Measurements from ENCODE around the gene UBE2G2.

Gene UBE2G2

GRCh38 chr21:44812640-44813039 lies 11.0 kb upstream of the UBE2G2 start:
- TF ChIP-seq USF1 (IDR thresholded peaks at IDR 0.05) (no peak), TAF1 (IDR thresholded peaks at IDR 0.05; ENCODE audit: low read depth) (no peak), RAD21 (IDR thresholded peaks at IDR 0.05; ENCODE audit: low read depth) (no peak), ZBTB7A (IDR thresholded peaks at IDR 0.05; ENCODE audit: low read depth) (no peak), YY1 (IDR thresholded peaks at IDR 0.05; ENCODE audit: low read depth) (no peak), NFIC (IDR thresholded peaks at IDR 0.05) (no peak), FOXM1 (IDR thresholded peaks at IDR 0.05; ENCODE audit: borderline replicate concordance, low read depth) (no peak), EP300 (IDR thresholded peaks at IDR 0.05; ENCODE audit: borderline replicate concordance) (no peak), EGR1 (IDR thresholded peaks at IDR 0.05) (no peak), REST (IDR thresholded peaks at IDR 0.05; ENCODE audit: low read depth) (no peak), MAX (IDR thresholded peaks at IDR 0.05) (no peak), CREB1 (IDR thresholded peaks at IDR 0.05; ENCODE audit: low read depth) (no peak), TEAD4 (IDR thresholded peaks at IDR 0.05) (no peak), TCF12 (IDR thresholded peaks at IDR 0.05; ENCODE audit: low read depth) (no peak), CEBPB (IDR thresholded peaks at IDR 0.05) (no peak)

- no peak for TF ChIP-seq EGR1 (IDR thresholded peaks at IDR 0.05)
- no peak for TF ChIP-seq NFIC (IDR thresholded peaks at IDR 0.05)
- TF ChIP-seq USF1 (IDR thresholded peaks at IDR 0.05): no peak
- no peak for TF ChIP-seq CEBPB (IDR thresholded peaks at IDR 0.05)
- no peak for TF ChIP-seq YY1 (IDR thresholded peaks at IDR 0.05; ENCODE audit: low read depth)
- no peak for TF ChIP-seq MAX (IDR thresholded peaks at IDR 0.05)
- TF ChIP-seq RAD21 (IDR thresholded peaks at IDR 0.05; ENCODE audit: low read depth): no peak
- no peak for TF ChIP-seq TEAD4 (IDR thresholded peaks at IDR 0.05)
- no peak for TF ChIP-seq ZBTB7A (IDR thresholded peaks at IDR 0.05; ENCODE audit: low read depth)
- no peak for TF ChIP-seq TAF1 (IDR thresholded peaks at IDR 0.05; ENCODE audit: low read depth)
- TF ChIP-seq CREB1 (IDR thresholded peaks at IDR 0.05; ENCODE audit: low read depth): no peak
- TF ChIP-seq TCF12 (IDR thresholded peaks at IDR 0.05; ENCODE audit: low read depth): no peak
- TF ChIP-seq FOXM1 (IDR thresholded peaks at IDR 0.05; ENCODE audit: borderline replicate concordance, low read depth): no peak
- no peak for TF ChIP-seq EP300 (IDR thresholded peaks at IDR 0.05; ENCODE audit: borderline replicate concordance)
These were observed 9.2 kb upstream of the UBE2G2 start for GRCh38 chr21:44810779-44811178.

- TF ChIP-seq CREB1 (IDR thresholded peaks at IDR 0.05; ENCODE audit: low read depth) (no peak), ZBTB7A (IDR thresholded peaks at IDR 0.05; ENCODE audit: low read depth) (no peak), TCF12 (IDR thresholded peaks at IDR 0.05; ENCODE audit: low read depth) (no peak), EGR1 (IDR thresholded peaks at IDR 0.05) (no peak), MAX (IDR thresholded peaks at IDR 0.05) (no peak), CEBPB (IDR thresholded peaks at IDR 0.05) (no peak), REST (IDR thresholded peaks at IDR 0.05; ENCODE audit: low read depth) (no peak), TAF1 (IDR thresholded peaks at IDR 0.05; ENCODE audit: low read depth) (no peak), USF1 (IDR thresholded peaks at IDR 0.05) (no peak)
These were observed 4.2 kb upstream of the UBE2G2 start for GRCh38 chr21:44805859-44806258.

- no peak for TF ChIP-seq NFIC (IDR thresholded peaks at IDR 0.05)
- TF ChIP-seq FOXM1 (IDR thresholded peaks at IDR 0.05; ENCODE audit: borderline replicate concordance, low read depth): no peak
- no peak for TF ChIP-seq MAX (IDR thresholded peaks at IDR 0.05)
- no peak for TF ChIP-seq CREB1 (IDR thresholded peaks at IDR 0.05; ENCODE audit: low read depth)
- no peak for TF ChIP-seq TEAD4 (IDR thresholded peaks at IDR 0.05)
- no peak for TF ChIP-seq USF1 (IDR thresholded peaks at IDR 0.05)
- TF ChIP-seq EP300 (IDR thresholded peaks at IDR 0.05; ENCODE audit: borderline replicate concordance): no peak
- no peak for TF ChIP-seq EGR1 (IDR thresholded peaks at IDR 0.05)
- no peak for TF ChIP-seq REST (IDR thresholded peaks at IDR 0.05; ENCODE audit: low read depth)
- no peak for TF ChIP-seq YY1 (IDR thresholded peaks at IDR 0.05; ENCODE audit: low read depth)
- no peak for TF ChIP-seq ZBTB7A (IDR thresholded peaks at IDR 0.05; ENCODE audit: low read depth)
- TF ChIP-seq CEBPB (IDR thresholded peaks at IDR 0.05): no peak
- no peak for TF ChIP-seq TAF1 (IDR thresholded peaks at IDR 0.05; ENCODE audit: low read depth)
- TF ChIP-seq TCF12 (IDR thresholded peaks at IDR 0.05; ENCODE audit: low read depth): no peak
- no peak for TF ChIP-seq RAD21 (IDR thresholded peaks at IDR 0.05; ENCODE audit: low read depth)
These were observed 3.6 kb upstream of the UBE2G2 start for GRCh38 chr21:44805226-44805625.

Measured in Ishikawa (cell line).